ENCODE data around the gene NCCRP1.
"Not testable (repeated sequence)": the region's sequence is repeated elsewhere in the genome, so short reads cannot be mapped to it uniquely, and the experiment has no call there.

Gene NCCRP1

GRCh38 chr19:39232708-39233107, 35.9 kb downstream of the NCCRP1 start:
- DNase-seq = no peak
- intact Hi-C loops (cut with DNase I) = no loop called here

DNA sequence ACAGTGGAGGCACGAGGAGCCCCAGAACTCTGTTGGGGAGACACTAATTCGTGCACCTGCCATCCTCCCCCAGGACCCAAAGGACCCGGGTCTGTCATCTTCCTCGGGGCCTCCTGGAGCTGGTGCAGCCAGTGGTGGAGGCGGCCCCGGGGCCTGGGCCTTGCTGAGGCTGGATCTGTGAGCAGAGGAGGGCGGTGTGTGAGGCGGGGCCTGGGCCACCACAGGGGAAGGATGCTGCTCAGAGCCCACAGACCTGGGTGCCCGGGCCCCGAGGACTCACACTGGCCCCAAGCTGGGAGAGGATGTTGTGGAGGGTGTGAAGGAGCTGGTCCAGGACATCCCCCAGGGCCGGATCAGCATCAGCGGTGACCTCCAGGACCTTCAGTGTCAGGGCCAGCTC, 39.8 kb downstream of the NCCRP1 start:
- intact Hi-C loops (cut with DNase I) = no loop called here

DNA sequence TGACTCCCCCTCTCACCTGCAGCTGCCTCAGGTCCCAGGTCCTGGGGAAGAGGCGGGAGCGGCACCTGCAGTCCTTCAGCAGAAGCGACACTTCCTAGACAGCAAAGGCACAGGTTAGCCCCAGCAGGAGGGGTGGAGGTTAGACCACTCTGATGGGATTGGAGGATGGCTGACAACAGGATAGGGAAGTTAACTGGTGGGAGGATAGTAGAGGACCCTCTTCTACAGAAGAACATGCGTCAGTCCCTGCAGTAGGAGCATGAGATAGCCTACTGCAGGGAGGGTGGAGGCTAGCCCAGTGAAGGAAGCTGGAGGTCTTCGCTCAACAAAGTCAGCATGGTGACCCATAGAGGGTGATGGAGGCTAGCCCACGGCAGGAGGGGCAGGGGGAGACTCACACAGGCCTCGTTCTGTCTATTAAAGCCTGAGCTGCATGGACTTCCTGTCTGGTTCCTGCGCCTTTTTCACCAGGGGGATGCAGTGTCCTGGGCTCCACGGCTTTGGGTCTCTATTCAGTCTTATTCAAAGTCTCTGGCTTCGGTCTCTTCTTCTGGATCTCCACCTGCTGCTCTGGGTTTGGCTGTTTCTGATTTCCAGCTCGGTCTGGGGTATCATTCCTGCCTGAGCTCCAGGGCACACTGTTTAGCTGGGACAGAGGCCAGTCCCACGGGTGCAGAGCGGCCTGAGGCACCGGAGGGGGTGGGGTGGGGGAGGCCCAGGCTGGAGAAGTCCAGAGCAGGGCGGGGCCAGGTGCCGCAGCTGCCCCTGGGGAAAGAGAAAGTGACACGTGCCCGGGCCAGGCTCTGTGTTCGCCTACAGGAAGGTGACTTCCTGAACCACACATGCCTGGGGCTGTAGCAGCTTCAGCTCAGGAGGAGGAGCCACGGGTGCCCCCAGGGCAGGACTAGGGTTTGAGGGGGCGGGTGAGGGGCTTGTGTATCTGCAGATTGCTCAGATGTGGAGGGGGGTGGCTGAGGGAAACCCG, 40.7 kb downstream of the NCCRP1 start:
- DNase-seq = no peak
- intact Hi-C loops (cut with DNase I) = no loop called here

More for the DNA sequence above, 39.8 kb downstream of the NCCRP1 start:
- DNase-seq = no peak

- no peak for DNase-seq
- intact Hi-C loops (cut with DNase I) = no loop called here
These were observed 41.4 kb downstream of the NCCRP1 start for GRCh38 chr19:39238209-39238608.

- intact Hi-C loops (cut with DNase I) = no loop called here
- DNase-seq = no peak
These were observed 42.2 kb downstream of the NCCRP1 start for GRCh38 chr19:39238944-39239343.

- intact Hi-C loops (cut with DNase I) = no loop called here
- DNase-seq = no peak
These were observed 43.7 kb downstream of the NCCRP1 start for GRCh38 chr19:39240421-39240820.

GRCh38 chr19:39243741-39244140, 47.0 kb downstream of the NCCRP1 start:
- intact Hi-C loops (cut with DNase I); DNase-seq: not testable (repeated sequence)

GRCh38 chr19:39244410-39245100, 47.8 kb downstream of the NCCRP1 start, which contains the start of gene IFNL3:
Gene IFNL3 (minus strand): TSS chr19:39245006. CDS start chr19:39244967, 39 bp downstream.
- intact Hi-C loops (cut with DNase I) = not testable (repeated sequence)

DNA sequence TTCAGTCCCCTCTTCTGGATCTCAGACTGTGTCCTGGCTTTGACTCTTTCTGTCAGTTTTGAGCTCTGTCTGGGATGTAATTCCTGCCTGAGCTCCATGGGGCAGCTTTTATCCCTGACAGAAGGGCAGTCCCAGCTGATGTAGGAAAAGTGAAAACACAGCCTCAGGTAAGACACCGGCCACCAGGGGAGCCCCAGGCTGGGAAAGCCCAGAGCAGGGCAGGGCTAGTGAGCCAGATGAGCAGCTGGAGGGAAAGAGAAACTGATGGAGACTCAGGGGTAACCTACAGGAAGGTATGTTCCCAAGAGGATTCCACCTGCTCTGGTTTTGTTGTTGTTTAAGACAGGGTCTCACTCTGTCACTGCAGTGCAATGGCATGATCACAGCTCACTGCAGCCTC, 48.4 kb downstream of the NCCRP1 start:
- DNase-seq; intact Hi-C loops (cut with DNase I): not testable (repeated sequence)

More at GRCh38 chr19:39244410-39245100, 47.8 kb downstream of the NCCRP1 start, which contains the start of gene IFNL3:
- DNase-seq = not testable (repeated sequence)

- intact Hi-C loops (cut with DNase I) = no loop called here
- peak in 39 of 42 donors; percentile 6 to 67 (median 39) for DNase-seq
These were observed 50.3 kb downstream of the NCCRP1 start for GRCh38 chr19:39246951-39247669.

DNA sequence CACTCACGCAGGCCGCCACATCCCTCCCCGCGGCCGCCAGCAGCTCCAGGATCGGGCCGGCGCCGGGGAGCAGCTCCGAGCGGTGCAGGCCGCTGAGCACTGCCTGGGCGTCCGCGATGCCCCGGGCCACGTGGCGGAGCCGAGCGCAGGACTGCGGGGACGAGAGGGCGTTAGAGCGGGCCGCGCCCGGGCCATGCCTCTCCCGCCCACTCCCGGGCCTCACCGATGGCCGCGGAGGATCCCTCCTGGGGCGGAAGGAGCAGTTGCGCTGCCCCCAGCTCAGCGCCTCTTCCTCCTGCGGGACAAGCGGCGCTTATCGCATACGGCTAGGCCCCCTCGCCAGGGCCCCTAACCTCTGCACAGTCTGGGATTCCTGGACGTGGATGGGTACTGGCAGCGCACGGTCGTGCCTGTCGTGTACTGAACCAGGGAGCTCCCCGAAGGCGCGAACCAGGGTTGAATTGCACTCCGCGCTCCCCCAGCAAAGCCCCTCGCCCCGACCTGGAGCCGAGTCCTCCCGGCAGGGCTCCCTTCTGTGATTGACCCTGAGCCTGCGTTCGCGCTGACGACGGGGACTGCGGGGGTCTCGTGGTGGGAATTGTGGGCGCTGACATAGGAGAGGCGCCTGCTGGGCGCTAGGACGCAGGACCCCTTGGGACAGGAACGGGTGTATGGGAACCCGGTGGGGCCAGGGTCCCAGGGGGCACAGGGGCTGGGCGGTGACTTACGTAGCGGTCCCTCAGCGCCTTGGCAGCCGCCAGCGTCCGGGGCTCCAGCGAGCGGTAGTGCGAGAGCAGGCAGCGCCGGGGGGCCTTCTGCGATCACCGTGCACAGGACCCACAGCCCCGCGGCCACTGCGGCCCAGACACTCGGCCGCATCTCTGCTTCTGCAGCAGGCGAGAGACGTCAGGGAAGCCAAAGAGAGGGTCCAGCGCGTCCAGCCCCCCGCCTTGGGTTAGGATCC, 51.2 kb downstream of the NCCRP1 start:
- DNase-seq = peak in 5 of 42 donors; percentile 6 to 28 (median 15)
- intact Hi-C loops (cut with DNase I) = no loop called here

- intact Hi-C loops (cut with DNase I) = no loop called here
- no peak for DNase-seq
These were observed 52.0 kb downstream of the NCCRP1 start, which contains the start of gene IFNL4 for GRCh38 chr19:39248806-39249205. Gene IFNL4 (minus strand): TSS chr19:39248856.

DNA sequence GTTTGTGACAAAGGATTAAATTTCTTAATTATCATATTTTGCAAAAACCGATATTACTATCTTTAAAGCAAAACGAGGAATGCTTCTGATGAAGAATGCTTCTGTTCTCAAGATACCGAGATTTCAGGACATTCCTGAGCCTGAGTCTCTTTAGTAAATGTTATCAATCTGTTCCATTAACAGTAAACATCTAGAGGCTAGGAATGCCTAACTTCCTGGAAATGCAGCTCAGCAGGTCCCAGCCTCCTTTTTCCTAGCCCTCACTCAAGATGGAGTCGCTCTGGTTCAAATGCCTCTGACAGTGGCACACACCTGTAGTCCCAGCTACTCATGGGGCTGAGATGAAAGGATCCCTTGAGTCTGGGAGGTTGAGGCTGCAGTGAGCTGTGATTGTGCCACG, 54.3 kb downstream of the NCCRP1 start:
- intact Hi-C loops (cut with DNase I) = no loop called here

More for the DNA sequence above, 54.3 kb downstream of the NCCRP1 start:
- DNase-seq = no peak

All from head of caudate nucleus (tissue), 42 donors.